Memory B cell (primary cell): Measurements from ENCODE around the gene PKD2.
"Not testable (repeated sequence)": the region's sequence is repeated elsewhere in the genome, so short reads cannot be mapped to it uniquely, and the experiment has no call there.

Source experiments
- ATAC-seq: fragments of 150-1000 bp; cut with Tn5 transposase; 2 replicates; pipeline ENCODE4 v1.10.0; 2021; ENCODE audit warnings: low read depth, mild to moderate bottlenecking, moderate library complexity
- DNase-seq, 2 donors: peaks; one replicate each; pipeline ENCODE4 v3.0.0; 2022; ENCODE audit warnings: low spot score in 2 of 2
- H3K27ac Mint-ChIP-seq: one replicate; pipeline ENCODE4 v1.8.0; 2022; ENCODE audit warnings: mild to moderate bottlenecking, moderate library complexity, mixed read lengths
- H3K27me3 Mint-ChIP-seq: one replicate; pipeline ENCODE4 v1.8.0; 2022; ENCODE audit warnings: mixed read lengths
- H3K36me3 Mint-ChIP-seq: one replicate; pipeline ENCODE4 v1.8.0; 2022; ENCODE audit warnings: mild to moderate bottlenecking, mixed read lengths
- H3K4me1 Mint-ChIP-seq: one replicate; pipeline ENCODE4 v1.8.0; 2022; ENCODE audit warnings: mixed read lengths
- H3K4me3 Mint-ChIP-seq: one replicate; pipeline ENCODE4 v1.8.0; 2022; ENCODE audit warnings: mild to moderate bottlenecking, moderate library complexity, mixed read lengths
- H3K9me3 Mint-ChIP-seq: one replicate; pipeline ENCODE4 v1.8.0; 2022; ENCODE audit warnings: mixed read lengths

The PKD2 gene

DNA sequence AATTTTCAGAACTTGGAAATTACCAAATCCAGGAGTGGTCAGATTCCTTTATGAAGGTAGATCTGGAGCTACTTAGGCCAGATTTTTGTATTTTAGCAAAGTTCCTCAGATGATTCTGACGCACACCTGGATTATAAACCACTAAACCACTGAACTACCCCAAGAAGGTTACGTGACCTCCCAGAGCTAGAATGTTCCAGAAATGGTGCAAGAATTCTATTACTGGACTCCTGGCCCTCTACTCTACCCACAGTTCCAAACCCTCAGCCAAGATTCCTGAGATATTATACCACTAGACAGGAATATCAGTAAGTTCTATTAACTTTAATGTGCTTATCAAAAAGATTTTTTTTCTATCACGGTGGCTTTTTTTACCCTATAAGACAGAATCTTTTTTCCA lies 83.9 kb downstream of the PKD2 start:
- DNase-seq (no peak), ATAC-seq (no peak)
- H3K4me3 Mint-ChIP-seq: no peak overlapping the region
- no peak overlapping the region for H3K27ac Mint-ChIP-seq
- H3K4me1 Mint-ChIP-seq: no peaks in the 10 kb centered on the region
- no peaks in the 10 kb centered on the region for H3K36me3 Mint-ChIP-seq
- no peaks in the 10 kb centered on the region for H3K9me3 Mint-ChIP-seq
- H3K27me3 Mint-ChIP-seq: peaks cover 9% of the 10 kb centered on the region

DNA sequence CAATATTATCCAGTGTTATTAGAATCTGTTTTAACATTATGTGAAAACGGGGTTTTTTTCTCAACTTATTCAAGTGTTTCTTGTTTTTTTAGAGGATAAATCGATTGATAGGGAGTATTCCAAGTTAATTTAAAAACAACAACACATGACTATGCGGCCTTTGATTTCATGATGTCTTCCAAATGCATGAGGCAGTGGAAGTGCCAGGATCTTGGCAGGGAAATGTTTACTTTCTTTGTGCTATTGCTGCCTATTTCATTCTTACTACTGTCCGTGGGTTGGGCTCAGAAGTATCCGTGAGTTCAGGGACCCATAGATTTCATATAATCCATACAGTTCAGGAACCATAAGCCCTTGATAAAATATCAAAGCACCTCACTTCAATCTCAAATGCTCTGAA lies 86.4 kb downstream of the PKD2 start:
- ATAC-seq (no peak), DNase-seq (no peak)
- no peaks in the 10 kb centered on the region for H3K36me3 Mint-ChIP-seq
- no peaks in the 10 kb centered on the region for H3K4me1 Mint-ChIP-seq
- H3K9me3 Mint-ChIP-seq: no peaks in the 10 kb centered on the region
- no peak overlapping the region for H3K4me3 Mint-ChIP-seq
- H3K27ac Mint-ChIP-seq: no peak overlapping the region
- H3K27me3 Mint-ChIP-seq: peaks cover 3% of the 10 kb centered on the region

DNA sequence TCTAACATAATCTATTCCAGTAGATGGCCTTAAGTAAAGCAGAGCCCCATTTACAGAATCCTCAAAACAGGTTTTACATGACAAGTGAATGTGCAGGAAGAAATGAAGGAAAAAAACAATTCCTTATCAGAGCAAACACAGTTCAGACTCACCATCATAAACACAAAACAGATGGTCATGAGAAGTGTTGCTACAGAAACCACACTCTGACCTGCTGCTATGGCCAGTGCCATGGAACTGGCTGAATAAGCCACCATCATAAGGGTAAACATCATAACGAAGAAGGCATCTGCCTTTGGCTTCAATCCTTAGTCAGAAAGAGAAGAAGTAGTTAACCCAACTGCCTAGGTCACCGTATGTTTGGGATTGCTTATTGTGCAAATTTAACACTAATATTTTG lies 89.9 kb downstream of the PKD2 start:
- no peak for DNase-seq
- H3K4me1 Mint-ChIP-seq: peaks cover 2% of the 10 kb centered on the region
- H3K27me3 Mint-ChIP-seq: peaks cover 3% of the 10 kb centered on the region
- no peak for ATAC-seq
- H3K9me3 Mint-ChIP-seq: no peaks in the 10 kb centered on the region
- H3K27ac Mint-ChIP-seq: no peak overlapping the region
- H3K4me3 Mint-ChIP-seq: no peak overlapping the region
- no peaks in the 10 kb centered on the region for H3K36me3 Mint-ChIP-seq

DNA sequence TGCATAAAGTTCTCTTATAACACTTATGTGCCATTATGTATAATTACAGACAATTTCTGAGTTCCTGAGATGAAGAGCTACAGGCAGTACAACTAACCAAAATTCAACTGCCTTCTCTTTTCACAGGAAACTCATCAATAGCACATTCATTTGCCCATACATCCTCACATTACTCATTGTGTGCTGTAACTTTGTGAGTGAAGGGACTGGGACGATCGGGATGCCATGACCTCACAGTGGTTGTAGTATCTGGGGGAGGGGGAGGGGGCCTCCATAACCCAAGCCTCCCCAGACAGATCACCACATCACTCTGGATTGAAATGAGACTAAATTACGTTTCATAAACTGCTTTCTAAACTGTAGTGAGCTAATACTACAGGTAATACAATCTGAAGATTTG lies 90.3 kb downstream of the PKD2 start:
- Mint-ChIP-seq H3K36me3 (no peaks in the 10 kb centered on the region), H3K4me1 (peaks cover 2% of the 10 kb centered on the region), H3K4me3 (no peak overlapping the region), H3K9me3 (no peaks in the 10 kb centered on the region), H3K27ac (no peak overlapping the region), H3K27me3 (peaks cover 3% of the 10 kb centered on the region)
- DNase-seq (no peak), ATAC-seq (no peak)

DNA sequence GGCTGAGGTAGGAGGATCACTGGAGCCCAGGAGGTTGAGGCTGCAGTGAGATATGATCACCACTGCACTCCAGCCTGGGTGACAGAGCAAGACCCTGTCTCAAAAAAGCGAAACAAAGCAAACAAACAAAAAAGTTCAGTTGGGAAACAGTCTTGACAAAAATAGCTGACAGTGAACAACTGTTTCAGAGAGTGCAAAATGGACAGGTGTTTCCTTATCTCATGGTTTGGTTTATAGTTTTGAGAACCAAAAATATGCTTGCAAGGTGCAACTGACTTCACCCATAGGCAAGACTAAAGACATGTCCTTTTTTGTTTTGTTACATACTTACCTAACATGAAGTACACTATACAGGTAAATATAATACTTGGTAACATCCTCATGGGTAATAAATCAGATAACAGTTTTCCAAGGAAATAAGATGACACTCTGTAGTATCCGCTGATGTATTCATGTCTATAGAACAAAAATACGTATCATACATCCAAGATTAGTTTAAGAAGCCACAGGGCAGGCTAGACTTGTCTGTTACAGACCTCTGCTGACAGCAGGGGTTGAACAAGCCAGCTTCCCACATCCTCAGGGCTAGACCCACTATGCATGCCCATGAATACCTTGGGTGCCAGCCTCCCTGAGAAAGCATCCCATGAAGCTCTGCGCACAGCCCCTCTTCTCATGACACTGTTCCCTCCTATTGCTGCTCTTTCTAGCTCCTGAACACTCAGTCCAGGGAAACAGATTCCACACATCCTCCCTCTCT lies 91.7 kb downstream of the PKD2 start:
- ATAC-seq (no peak), DNase-seq (no peak)
- no peak overlapping the region for H3K4me3 Mint-ChIP-seq
- no peaks in the 10 kb centered on the region for H3K9me3 Mint-ChIP-seq
- H3K4me1 Mint-ChIP-seq: peaks cover 2% of the 10 kb centered on the region
- H3K27ac Mint-ChIP-seq: no peak overlapping the region
- no peaks in the 10 kb centered on the region for H3K36me3 Mint-ChIP-seq
- H3K27me3 Mint-ChIP-seq: peaks cover 4% of the 10 kb centered on the region

DNA sequence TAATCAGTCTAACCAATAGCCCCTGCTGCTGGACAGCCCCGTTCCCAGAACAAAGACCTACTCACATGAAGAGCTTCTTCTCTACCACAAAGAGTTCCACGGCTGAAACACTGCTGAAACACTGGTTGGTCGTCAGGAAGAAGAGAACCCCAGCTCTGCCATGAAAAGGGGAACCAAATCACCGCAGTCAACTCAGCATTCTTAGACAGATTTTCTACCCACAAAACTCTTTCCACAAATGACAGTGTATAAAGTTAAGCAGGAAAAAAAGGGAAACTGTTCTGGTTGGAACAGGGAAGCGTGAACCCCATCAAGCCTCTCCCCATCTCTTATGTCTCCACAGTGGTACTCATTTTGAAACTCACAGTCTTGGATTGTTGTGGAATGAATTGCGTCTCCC lies 93.7 kb downstream of the PKD2 start:
- H3K9me3 Mint-ChIP-seq: no peaks in the 10 kb centered on the region
- peaks cover 2% of the 10 kb centered on the region for H3K4me1 Mint-ChIP-seq
- ATAC-seq (no peak), DNase-seq (no peak)
- no peaks in the 10 kb centered on the region for H3K36me3 Mint-ChIP-seq
- no peak overlapping the region for H3K4me3 Mint-ChIP-seq
- H3K27ac Mint-ChIP-seq: no peak overlapping the region
- peaks cover 2% of the 10 kb centered on the region for H3K27me3 Mint-ChIP-seq

GRCh38 chr4:88102026-88102425 lies 94.6 kb downstream of the PKD2 start:
- Mint-ChIP-seq H3K36me3 (no peaks in the 10 kb centered on the region), H3K27ac (no peak overlapping the region), H3K4me3 (no peak overlapping the region), H3K4me1 (peaks cover 2% of the 10 kb centered on the region), H3K27me3 (peaks cover 2% of the 10 kb centered on the region), H3K9me3 (no peaks in the 10 kb centered on the region)
- DNase-seq (no peak), ATAC-seq (no peak)

- Mint-ChIP-seq H3K4me3 (no peak overlapping the region), H3K9me3 (no peaks in the 10 kb centered on the region), H3K4me1 (peaks cover 2% of the 10 kb centered on the region), H3K36me3 (no peaks in the 10 kb centered on the region), H3K27me3 (peaks cover 2% of the 10 kb centered on the region), H3K27ac (no peak overlapping the region)
- DNase-seq: no peak
- no peak for ATAC-seq
Observed at GRCh38 chr4:88104902-88105610, 97.6 kb downstream of the PKD2 start.

DNA sequence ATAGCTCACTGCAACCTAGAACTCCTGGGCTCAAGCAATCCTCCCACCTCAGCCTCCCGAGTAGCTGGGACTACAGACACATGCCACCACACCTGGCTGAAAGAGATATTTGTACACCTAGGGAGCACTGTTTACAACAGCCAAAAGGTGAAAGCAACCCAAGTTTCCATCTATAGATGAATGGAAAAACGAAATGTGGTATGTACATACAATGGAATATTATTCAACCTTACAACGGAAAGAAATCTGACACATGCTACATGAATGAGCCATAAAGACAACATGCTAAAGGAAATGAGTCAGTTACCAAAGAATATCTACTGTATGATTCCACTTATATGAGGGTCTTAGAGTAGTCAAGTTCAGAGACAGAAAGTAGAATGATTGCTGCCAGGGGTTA lies 98.8 kb downstream of the PKD2 start:
- ATAC-seq (no peak), DNase-seq (no peak)
- peaks cover under 1% of the 10 kb centered on the region for H3K4me1 Mint-ChIP-seq
- peaks cover 2% of the 10 kb centered on the region for H3K27me3 Mint-ChIP-seq
- H3K27ac Mint-ChIP-seq: no peak overlapping the region
- no peaks in the 10 kb centered on the region for H3K36me3 Mint-ChIP-seq
- no peak overlapping the region for H3K4me3 Mint-ChIP-seq
- H3K9me3 Mint-ChIP-seq: no peaks in the 10 kb centered on the region

GRCh38 chr4:88107406-88108107 lies 100.1 kb downstream of the PKD2 start:
- Mint-ChIP-seq H3K4me1 (no peaks in the 10 kb centered on the region), H3K36me3 (no peaks in the 10 kb centered on the region), H3K27ac (no peak overlapping the region), H3K4me3 (no peak overlapping the region), H3K27me3 (peaks cover 2% of the 10 kb centered on the region), H3K9me3 (no peaks in the 10 kb centered on the region)
- DNase-seq (no peak), ATAC-seq (no peak)

DNA sequence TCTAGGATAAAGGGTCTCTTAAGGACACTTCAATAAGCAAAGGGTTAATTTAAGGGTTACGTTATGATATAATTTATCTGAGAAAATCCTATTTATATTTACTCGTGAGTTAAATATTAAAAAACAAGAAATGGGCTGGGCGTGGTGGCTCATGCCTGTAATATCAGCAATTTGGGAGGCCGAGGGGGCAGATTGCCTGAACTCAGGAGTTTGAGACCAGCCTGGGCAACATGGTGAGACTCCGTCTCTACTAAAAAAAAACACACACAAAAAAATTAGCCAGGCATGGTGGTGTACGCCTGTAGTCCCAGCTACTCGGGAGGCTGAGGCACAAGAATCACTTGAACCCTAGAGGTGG lies 100.7 kb downstream of the PKD2 start:
- H3K9me3 Mint-ChIP-seq, DNase-seq: not testable (repeated sequence)

DNA sequence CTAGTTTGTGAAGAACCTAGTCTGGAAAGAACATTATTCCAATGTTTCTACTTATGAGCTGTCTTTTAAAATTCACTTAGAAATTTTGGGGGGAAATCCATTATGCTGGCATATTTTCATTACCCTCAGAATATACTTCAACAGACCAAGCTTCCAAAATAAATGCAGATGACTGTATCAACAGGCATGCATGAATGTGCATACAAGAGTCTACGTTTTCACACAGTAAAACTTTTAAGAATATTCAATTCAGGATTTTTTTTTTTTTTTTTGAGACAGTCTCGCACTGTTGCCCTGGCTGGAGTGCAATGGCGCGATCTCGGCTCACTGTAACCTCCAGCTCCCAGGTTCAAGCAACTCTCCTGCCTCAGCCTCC lies 101.3 kb downstream of the PKD2 start:
- ATAC-seq (no peak), DNase-seq (no peak)
- no peaks in the 10 kb centered on the region for H3K36me3 Mint-ChIP-seq
- peaks cover under 1% of the 10 kb centered on the region for H3K27me3 Mint-ChIP-seq
- H3K4me3 Mint-ChIP-seq: no peak overlapping the region
- no peak overlapping the region for H3K27ac Mint-ChIP-seq
- H3K4me1 Mint-ChIP-seq: no peaks in the 10 kb centered on the region
- H3K9me3 Mint-ChIP-seq: no peaks in the 10 kb centered on the region

More for the DNA sequence above, 100.7 kb downstream of the PKD2 start:
- not testable (repeated sequence) for H3K4me3 Mint-ChIP-seq, ATAC-seq, H3K4me1 Mint-ChIP-seq, H3K27me3 Mint-ChIP-seq, H3K36me3 Mint-ChIP-seq, H3K27ac Mint-ChIP-seq

- no peaks in the 10 kb centered on the region for H3K27me3 Mint-ChIP-seq
- H3K36me3 Mint-ChIP-seq: no peaks in the 10 kb centered on the region
- H3K4me1 Mint-ChIP-seq: no peaks in the 10 kb centered on the region
- no peak overlapping the region for H3K27ac Mint-ChIP-seq
- no peaks in the 10 kb centered on the region for H3K9me3 Mint-ChIP-seq
- ATAC-seq (no peak), DNase-seq (no peak)
- H3K4me3 Mint-ChIP-seq: no peak overlapping the region
Observed at GRCh38 chr4:88109123-88109881, 101.9 kb downstream of the PKD2 start.

DNA sequence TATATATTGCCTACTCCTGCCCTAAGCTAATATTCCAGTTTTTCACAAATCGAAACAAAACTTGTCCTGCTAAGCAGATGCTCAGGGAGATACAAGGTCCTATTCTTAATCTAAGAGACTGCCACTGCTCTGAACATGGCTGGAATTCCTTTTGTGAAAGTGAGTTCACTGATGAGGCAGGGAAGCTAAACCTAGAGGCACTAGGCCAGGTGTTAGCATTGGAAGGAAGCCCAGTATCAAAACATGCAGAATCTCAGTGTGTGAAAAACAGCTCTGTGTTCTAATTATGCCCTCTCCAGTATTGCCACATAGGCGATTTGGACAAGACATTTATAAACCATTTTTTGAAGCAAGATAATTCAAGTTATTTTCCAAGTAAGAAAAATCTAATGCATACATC lies 103.4 kb downstream of the PKD2 start:
- Mint-ChIP-seq H3K27me3 (no peaks in the 10 kb centered on the region), H3K36me3 (no peaks in the 10 kb centered on the region), H3K27ac (no peak overlapping the region), H3K9me3 (no peaks in the 10 kb centered on the region), H3K4me1 (peaks cover 2% of the 10 kb centered on the region), H3K4me3 (no peak overlapping the region)
- ATAC-seq: no peak
- no peak for DNase-seq
